LNCaP clone FGC (cell line): ENCODE measurements around the gene DPP9.

Experiments
- DNase-seq: peaks from one replicate; pipeline ENCODE4 v3.0.0-alpha.2; 2011; ENCODE audit warnings: low read depth
- H3K4me3 ChIP-seq: 2 replicates; pipeline ENCODE4 v1.5.1; 2011; ENCODE audit warnings: mild to moderate bottlenecking, low read depth, low read length, control low read depth
- TF ChIP-seq, protein P1 (sequence below): IDR thresholded peaks from 2 replicates; pipeline ENCODE4 v1.5.1; 2012; ENCODE audit warnings: mild to moderate bottlenecking; ENCODE audit not compliant: control insufficient read depth, insufficient read depth; ENCODE audit errors: extremely low read depth

DPP9 gene

GRCh38 chr19:4702764-4703163, 20.9 kb downstream of the DPP9 start:
- no peak overlapping the region for H3K4me3 ChIP-seq
- no peak for DNase-seq
- TF ChIP-seq, protein P1, sequence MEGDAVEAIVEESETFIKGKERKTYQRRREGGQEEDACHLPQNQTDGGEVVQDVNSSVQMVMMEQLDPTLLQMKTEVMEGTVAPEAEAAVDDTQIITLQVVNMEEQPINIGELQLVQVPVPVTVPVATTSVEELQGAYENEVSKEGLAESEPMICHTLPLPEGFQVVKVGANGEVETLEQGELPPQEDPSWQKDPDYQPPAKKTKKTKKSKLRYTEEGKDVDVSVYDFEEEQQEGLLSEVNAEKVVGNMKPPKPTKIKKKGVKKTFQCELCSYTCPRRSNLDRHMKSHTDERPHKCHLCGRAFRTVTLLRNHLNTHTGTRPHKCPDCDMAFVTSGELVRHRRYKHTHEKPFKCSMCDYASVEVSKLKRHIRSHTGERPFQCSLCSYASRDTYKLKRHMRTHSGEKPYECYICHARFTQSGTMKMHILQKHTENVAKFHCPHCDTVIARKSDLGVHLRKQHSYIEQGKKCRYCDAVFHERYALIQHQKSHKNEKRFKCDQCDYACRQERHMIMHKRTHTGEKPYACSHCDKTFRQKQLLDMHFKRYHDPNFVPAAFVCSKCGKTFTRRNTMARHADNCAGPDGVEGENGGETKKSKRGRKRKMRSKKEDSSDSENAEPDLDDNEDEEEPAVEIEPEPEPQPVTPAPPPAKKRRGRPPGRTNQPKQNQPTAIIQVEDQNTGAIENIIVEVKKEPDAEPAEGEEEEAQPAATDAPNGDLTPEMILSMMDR, result no peak

DNA sequence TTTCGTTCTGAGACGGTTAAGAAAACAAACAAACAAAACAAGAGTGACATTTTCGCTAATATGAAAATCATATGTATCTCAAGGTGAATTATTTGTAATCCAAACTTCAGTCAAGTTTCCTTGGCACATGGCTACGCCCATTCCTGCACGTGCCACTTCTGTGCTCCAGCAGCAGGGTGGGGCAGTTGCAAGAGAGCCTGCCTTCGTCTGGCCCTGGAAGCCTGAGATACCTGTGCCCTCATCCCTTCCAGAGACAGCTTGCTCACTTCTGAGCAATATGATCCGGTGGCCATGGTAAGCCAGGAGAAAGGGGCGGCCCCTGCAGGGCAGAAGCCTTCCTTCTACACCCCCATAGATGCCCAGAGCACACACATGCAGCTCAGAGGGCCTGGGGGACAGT, 22.1 kb downstream of the DPP9 start:
- TF ChIP-seq, protein P1, result no peak
- DNase-seq, result no peak
- no peak overlapping the region for H3K4me3 ChIP-seq

- no peak overlapping the region for H3K4me3 ChIP-seq
- DNase-seq, result no peak
- TF ChIP-seq, protein P1, result no peak
These were observed 23.0 kb downstream of the DPP9 start for GRCh38 chr19:4700693-4700970.

GRCh38 chr19:4699826-4700692, 23.6 kb downstream of the DPP9 start:
- TF ChIP-seq, protein P1, result no peak
- no peak for DNase-seq
- no peak overlapping the region for H3K4me3 ChIP-seq

- no peak overlapping the region for H3K4me3 ChIP-seq
- no peak for DNase-seq
- TF ChIP-seq, protein P1, result no peak
These were observed 26.3 kb downstream of the DPP9 start for GRCh38 chr19:4697304-4697703.

GRCh38 chr19:4695224-4695731, 28.4 kb downstream of the DPP9 start:
- H3K4me3 ChIP-seq, result peak overlapping the region; percentile 47
- no peak for DNase-seq
- TF ChIP-seq, protein P1, result no peak
